GM12878 (cell line): Measurements from ENCODE around the gene NIPAL3. TPM values are rescaled to one million over a fixed set of nuclear protein-coding genes. Genes with fewer than 3 reads are reported as not detected.

Experiments used
- ATAC-seq: fragments of 200-7000 bp; cut with Tn5 transposase; 3 replicates; pipeline ENCODE4 v1.9.1; 2020; ENCODE audit warnings: mild to moderate bottlenecking, moderate library complexity
- BruUV-seq: library from RNA; stranded (reverse); fragments of 400-500 nt; replicated peaks from 2 replicates; lab custom pipeline; 2021; lab: Mats Ljungman, UMichigan
- CTCF ChIA-PET: fragments of 300-600 bp; sonication (Branson Sonifier 250); formaldehyde crosslinking; extraction: SDS; loops from one replicate; lab custom pipeline; 2021; ENCODE audit warnings: inconsistent platforms; lab: Yijun Ruan, JAX
- POLR2A ChIA-PET: fragments of 350-600 bp; formaldehyde crosslinking; extraction: SDS; loops from one replicate; lab custom pipeline; 2021; ENCODE audit warnings: inconsistent platforms; lab: Charles Lee
- RAD21 ChIA-PET: fragments of 300-600 bp; sonication (Branson Sonifier 250); formaldehyde crosslinking; loops from one replicate; lab custom pipeline; 2023; ENCODE audit warnings: antibody characterized with exemption; ENCODE audit not compliant: unreplicated experiment; lab: Charles Lee
- SMC1A ChIA-PET: fragments of 300-600 bp; sonication (Branson Sonifier 250); formaldehyde crosslinking; loops from one replicate; lab custom pipeline; 2023; ENCODE audit not compliant: unreplicated experiment, uncharacterized antibody; lab: Charles Lee
- DNase-seq: peaks from one replicate; pipeline ENCODE4 v3.0.0-alpha.2; 2011; ENCODE audit warnings: low read depth, low spot score
- FAIRE-seq: peaks from 3 replicates; lab custom pipeline; 2011; peaks lifted over from hg19 to GRCh38; lab: Jason Lieb, UNC
- H2AFZ ChIP-seq: 2 replicates; pipeline ENCODE4 v1.6.0; 2011; ENCODE audit warnings: low read depth, low read length, control low read depth; ENCODE audit not compliant: control insufficient read depth
- H3K27ac ChIP-seq: 2 replicates; pipeline ENCODE4 v1.5.1; 2011; ENCODE audit warnings: control low read depth; ENCODE audit not compliant: control insufficient read depth, insufficient read depth
- H3K27me3 ChIP-seq, 2 experiments: replicated peaks in 1 of 2; 2 replicates each; pipeline versions ENCODE4 v1.6.0 to v1.6.1; 2011; ENCODE audit warnings: low read length in 1 of 2; ENCODE audit not compliant: control insufficient read depth in 2 of 2, insufficient read depth in 2 of 2
- H3K36me3 ChIP-seq, 2 experiments: 2 replicates each; pipeline ENCODE4 v1.5.1; 2011; ENCODE audit warnings: low read length in 1 of 2; ENCODE audit not compliant: control insufficient read depth in 2 of 2, insufficient read depth in 2 of 2
- H3K4me1 ChIP-seq: 2 replicates; pipeline ENCODE4 v1.6.1; 2011; ENCODE audit warnings: mild to moderate bottlenecking, low read length, moderate library complexity, mixed read lengths; ENCODE audit not compliant: control insufficient read depth, insufficient read depth
- H3K4me2 ChIP-seq: 2 replicates; pipeline ENCODE4 v1.6.0; 2011; ENCODE audit warnings: control low read depth; ENCODE audit not compliant: control insufficient read depth, insufficient read depth
- H3K4me3 ChIP-seq: fragments of 200-600 bp; sonication (generic); 2 replicates; pipeline ENCODE4 v1.5.1; 2016
- H3K79me2 ChIP-seq: 2 replicates; pipeline ENCODE4 v1.6.0; 2011; ENCODE audit warnings: low read length; ENCODE audit not compliant: control insufficient read depth, insufficient read depth
- H3K9ac ChIP-seq: 2 replicates; pipeline ENCODE4 v1.8.0; 2011; ENCODE audit warnings: low read length, control low read depth, mixed read lengths; ENCODE audit not compliant: control insufficient read depth, insufficient read depth
- H3K9me3 ChIP-seq: replicated peaks from 3 replicates; pipeline ENCODE4 v1.5.1; 2011; ENCODE audit warnings: mild to moderate bottlenecking, low read length; ENCODE audit not compliant: control insufficient read depth, insufficient read depth
- H4K20me1 ChIP-seq: 2 replicates; pipeline ENCODE4 v1.6.0; 2011; ENCODE audit not compliant: control insufficient read depth, insufficient read depth
- ETV6 ChIP-seq, 2 experiments: fragments of 450-650 bp in 1 of 2; IDR thresholded peaks in 1 of 2; conservative IDR thresholded peaks in 1 of 2; 2 replicates each; pipeline ENCODE4 v1.6.1; 2014; ENCODE audit warnings: antibody characterized with exemption in 1 of 2, borderline replicate concordance in 1 of 2, low read depth in 1 of 2, mild to moderate bottlenecking in 1 of 2, moderate library complexity in 1 of 2
- HDGF ChIP-seq: fragments of 450-650 bp; IDR thresholded peaks from 2 replicates; pipeline ENCODE4 v1.6.1; 2016; ENCODE audit warnings: antibody characterized with exemption
- SIN3A ChIP-seq: IDR thresholded peaks from 2 replicates; pipeline ENCODE4 v1.6.1; 2012; ENCODE audit warnings: low read depth, low read length, improper control_type of control experiment
- SREBF1 ChIP-seq: IDR thresholded peaks from 2 replicates; pipeline ENCODE4 v1.6.1; 2012; ENCODE audit warnings: mild to moderate bottlenecking, low read length
- ZNF207 ChIP-seq: fragments of 450-650 bp; IDR thresholded peaks from 2 replicates; pipeline ENCODE4 v1.6.1; 2014; ENCODE audit warnings: antibody characterized with exemption, mild to moderate bottlenecking, borderline replicate concordance
- WGBS: methylation state at CpG from one replicate; pipeline ENCODE4 v1.1.6; 2016; ENCODE audit warnings: low lambda C conversion rate; ENCODE audit not compliant: insufficient replicate concordance, insufficient coverage; ENCODE audit errors: missing lambda C conversion rate; 5-methylcytosine and 5-hydroxymethylcytosine counted together
- in situ Hi-C: fragments of 300-500 bp; cut with MboI; formaldehyde crosslinking; loops from 9 replicates; pipeline ENCODE4 v1.14.3; 2018; ENCODE audit warnings: mixed read lengths
- intact Hi-C: fragments of 100-400 bp; cut with micrococcal nuclease; formaldehyde crosslinking; loops from one replicate; pipeline ENCODE4 v1.14.2; 2022; ENCODE audit not compliant: unreplicated experiment
- polyA plus RNA-seq, 11 experiments: library from polyadenylated mRNA; depleted of rRNA in 4 of 11; unstranded in 6 of 11; stranded (reverse) in 5 of 11; fragments of >200 nt; fragmentation: Nextera tagmentation in 4 of 11; fragmentation: Illumina TruSeq in 1 of 11; extraction: Ambion mirVana in 4 of 11; extraction: Trizol in 1 of 11; gene quantifications; 1 replicate in 1 of 11; 2 replicates in 10 of 11; pipeline versions ENCODE4 v1.2.1 to v1.2.3, GENCODE V29; 2011 to 2016; ENCODE audit warnings: inconsistent platforms in 2 of 11, missing spikeins in 2 of 11, low read depth in 1 of 11
- total RNA-seq, 4 experiments: library from RNA; depleted of rRNA in 3 of 4; stranded (reverse); fragments of >200 nt in 3 of 4; fragmentation: Illumina TruSeq in 1 of 4; extraction: Trizol in 1 of 4; gene quantifications; 2 replicates each; pipeline versions ENCODE4 v1.2.1 to v1.2.3, GENCODE V29; 2013 to 2021
- TF ChIP-seq, protein P1 (sequence below): fragments of 450-650 bp; IDR thresholded peaks from 2 replicates; pipeline ENCODE4 v1.6.1; 2016; ENCODE audit warnings: mild to moderate bottlenecking, moderate library complexity, borderline replicate concordance

The NIPAL3 gene
- total and polyA plus RNA-seq, 10 of the 15 experiments (the other 5 are each of a cell fraction or from before 2014, with no cell fraction given), result 2.1 to 9.4 (median 4.2) TPM

DNA sequence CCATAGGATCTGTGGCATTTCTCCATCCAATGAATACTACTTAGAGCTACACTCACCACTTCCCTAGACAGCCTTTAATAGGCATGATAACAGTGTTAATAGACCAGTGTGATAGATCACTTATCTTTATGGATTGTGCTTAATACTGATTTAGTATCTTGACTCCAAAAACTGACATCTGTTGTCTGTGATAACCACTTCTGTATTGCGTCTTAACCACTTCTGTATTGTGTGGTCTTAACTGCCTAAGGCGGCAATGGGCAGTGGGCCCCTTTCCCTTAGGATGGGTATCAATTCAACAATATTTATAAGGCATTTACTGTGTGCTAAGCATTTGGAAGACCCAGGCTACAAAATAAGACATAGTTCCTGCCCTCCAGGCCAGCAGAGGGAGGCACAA lies 55.0 kb downstream of the NIPAL3 start:
- no peak overlapping the region for H3K4me3 ChIP-seq
- H3K9me3 ChIP-seq, result no peaks in the 10 kb centered on the region
- in situ Hi-C loops, result no loop called here
- ChIA-PET POLR2A (no interaction called here), SMC1A (no interaction called here), CTCF (no interaction called here), RAD21 (no interaction called here)
- no peak overlapping the region for H3K4me2 ChIP-seq
- H4K20me1 ChIP-seq, result no peaks in the 10 kb centered on the region
- no peak overlapping the region for H2AFZ ChIP-seq
- H3K9ac ChIP-seq, result no peak overlapping the region
- no peak for ATAC-seq
- no peaks in the 10 kb centered on the region for H3K79me2 ChIP-seq
- BruUV-seq, result no TSS peak
- no peak for FAIRE-seq
- H3K4me1 ChIP-seq, result no peaks in the 10 kb centered on the region
- TF ChIP-seq HDGF, result no peak
- H3K27ac ChIP-seq, result no peak overlapping the region
- WGBS, result 95% methylated on average over 2 of the region's 2 CpGs
- H3K36me3 ChIP-seq, result no peaks in the 10 kb centered on the region
- no peaks in the 10 kb centered on the region for H3K27me3 ChIP-seq
- intact Hi-C loops, result no loop called here
- DNase-seq, result no peak

GRCh38 chr1:24472527-24473251 lies 57.1 kb downstream of the NIPAL3 start:
- Histone ChIP-seq H3K79me2 (no peaks in the 10 kb centered on the region), H3K4me2 (no peak overlapping the region)
- no TSS peak for BruUV-seq
- no peak for ATAC-seq
- intact Hi-C loops, result no loop called here
- POLR2A ChIA-PET, result interaction anchor here (0.6 to 0.7 kb wide), 3 partner anchors 10 to 984 kb away, joined by 3 to 5 read pairs (median 4); no protein-coding TSS in a partner anchor
- TF ChIP-seq ETV6 (conservative IDR thresholded peaks at IDR 0.05 in 1 of 2, IDR thresholded peaks at IDR 0.05 in 1 of 2; ENCODE audit: borderline replicate concordance in 1 of 2, low read depth in 1 of 2) (no peak), SIN3A (no peak), SREBF1 (no peak), ZNF207 (no peak)
- TF ChIP-seq, protein P1, sequence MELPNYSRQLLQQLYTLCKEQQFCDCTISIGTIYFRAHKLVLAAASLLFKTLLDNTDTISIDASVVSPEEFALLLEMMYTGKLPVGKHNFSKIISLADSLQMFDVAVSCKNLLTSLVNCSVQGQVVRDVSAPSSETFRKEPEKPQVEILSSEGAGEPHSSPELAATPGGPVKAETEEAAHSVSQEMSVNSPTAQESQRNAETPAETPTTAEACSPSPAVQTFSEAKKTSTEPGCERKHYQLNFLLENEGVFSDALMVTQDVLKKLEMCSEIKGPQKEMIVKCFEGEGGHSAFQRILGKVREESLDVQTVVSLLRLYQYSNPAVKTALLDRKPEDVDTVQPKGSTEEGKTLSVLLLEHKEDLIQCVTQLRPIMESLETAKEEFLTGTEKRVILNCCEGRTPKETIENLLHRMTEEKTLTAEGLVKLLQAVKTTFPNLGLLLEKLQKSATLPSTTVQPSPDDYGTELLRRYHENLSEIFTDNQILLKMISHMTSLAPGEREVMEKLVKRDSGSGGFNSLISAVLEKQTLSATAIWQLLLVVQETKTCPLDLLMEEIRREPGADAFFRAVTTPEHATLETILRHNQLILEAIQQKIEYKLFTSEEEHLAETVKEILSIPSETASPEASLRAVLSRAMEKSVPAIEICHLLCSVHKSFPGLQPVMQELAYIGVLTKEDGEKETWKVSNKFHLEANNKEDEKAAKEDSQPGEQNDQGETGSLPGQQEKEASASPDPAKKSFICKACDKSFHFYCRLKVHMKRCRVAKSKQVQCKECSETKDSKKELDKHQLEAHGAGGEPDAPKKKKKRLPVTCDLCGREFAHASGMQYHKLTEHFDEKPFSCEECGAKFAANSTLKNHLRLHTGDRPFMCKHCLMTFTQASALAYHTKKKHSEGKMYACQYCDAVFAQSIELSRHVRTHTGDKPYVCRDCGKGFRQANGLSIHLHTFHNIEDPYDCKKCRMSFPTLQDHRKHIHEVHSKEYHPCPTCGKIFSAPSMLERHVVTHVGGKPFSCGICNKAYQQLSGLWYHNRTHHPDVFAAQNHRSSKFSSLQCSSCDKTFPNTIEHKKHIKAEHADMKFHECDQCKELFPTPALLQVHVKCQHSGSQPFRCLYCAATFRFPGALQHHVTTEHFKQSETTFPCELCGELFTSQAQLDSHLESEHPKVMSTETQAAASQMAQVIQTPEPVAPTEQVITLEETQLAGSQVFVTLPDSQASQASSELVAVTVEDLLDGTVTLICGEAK, result no peak
- TF ChIP-seq, all 136 proteins: peak for 0
- 90% methylated on average over 11 of the region's 11 CpGs for WGBS
- Histone ChIP-seq H3K4me1 (no peaks in the 10 kb centered on the region), H3K27me3 (no peaks in the 10 kb centered on the region), H3K27ac (no peak overlapping the region), H2AFZ (no peak overlapping the region), H3K36me3 (no peaks in the 10 kb centered on the region), H3K4me3 (no peak overlapping the region), H3K9me3 (no peaks in the 10 kb centered on the region), H3K9ac (no peak overlapping the region), H4K20me1 (no peaks in the 10 kb centered on the region)
- CTCF ChIA-PET, result interaction anchor here (2.5 kb wide), 1 partner anchor 12 kb away, joined by 7 read pairs; no protein-coding TSS in a partner anchor
- in situ Hi-C loops, result no loop called here
- SMC1A ChIA-PET, result interaction anchor here (0.7 kb wide), 1 partner anchor 9 kb away, joined by 3 read pairs; no protein-coding TSS in a partner anchor
- RAD21 ChIA-PET, result no interaction called here
- DNase-seq, result no peak
- no peak for FAIRE-seq
